H7 (cell line): Measurements from ENCODE around the gene UQCRC2. TPM values are rescaled to one million over a fixed set of nuclear protein-coding genes. Genes with fewer than 3 reads are reported as not detected.

Source experiments
- total RNA-seq: library from RNA; depleted of rRNA; stranded (reverse); fragments of >200 nt; shearing (Covaris generic); gene quantifications from 2 replicates; pipeline ENCODE4 v1.2.3, GENCODE V29; 2014; rRNA removed

UQCRC2 gene
- total RNA-seq, 1 experiment from 2014 or later: 224 TPM

Other genes starting within 250 kb of the UQCRC2 start
- 10.7 and 21.8 TPM in 2 replicates for gene NPIPB4, start 95.6 kb upstream of the UQCRC2 start, total RNA-seq
- not detected in 2 replicates for gene PDZD9, start 47.8 kb downstream of the UQCRC2 start, total RNA-seq
- 7.2 and 11.8 TPM in 2 replicates for gene MOSMO, start 54.8 kb downstream of the UQCRC2 start, total RNA-seq
- 0.24 TPM in 1 of 2 replicates, not detected in the other for gene VWA3A, start 139.2 kb downstream of the UQCRC2 start, total RNA-seq
- gene SDR42E2, start 209.1 kb downstream of the UQCRC2 start, total RNA-seq: 0.04 TPM in 1 of 2 replicates, not detected in the other